ENCODE results near the gene DAPK2.
A peak's percentile ranks its signal among the peaks of the same experiment; 100 is the strongest.
"Not testable (repeated sequence)": the region's sequence is repeated elsewhere in the genome, so short reads cannot be mapped to it uniquely, and the experiment has no call there.

DAPK2 gene

GRCh38 chr15:64058279-64058678, 12.0 kb upstream of the DAPK2 start:
- no peak overlapping the region for H3K4me3 ChIP-seq (ENCODE audit: low read depth, low read length)

- H3K4me3 ChIP-seq (ENCODE audit: low read depth, low read length), result not testable (repeated sequence)
These were observed 7.4 kb upstream of the DAPK2 start for GRCh38 chr15:64053674-64054073.

GRCh38 chr15:64052925-64053491, 6.7 kb upstream of the DAPK2 start:
- H3K4me3 ChIP-seq (ENCODE audit: low read depth, low read length), result no peak overlapping the region

GRCh38 chr15:64051407-64052259, 5.3 kb upstream of the DAPK2 start:
- H3K4me3 ChIP-seq (ENCODE audit: low read depth, low read length), result no peak overlapping the region

- H3K4me3 ChIP-seq (ENCODE audit: low read depth, low read length), result no peak overlapping the region
These were observed 4.8 kb upstream of the DAPK2 start for GRCh38 chr15:64051093-64051402.

- H3K4me3 ChIP-seq (ENCODE audit: low read depth, low read length), result no peak overlapping the region
These were observed 4.2 kb upstream of the DAPK2 start for GRCh38 chr15:64050281-64051092.

GRCh38 chr15:64048781-64049460, 2.6 kb upstream of the DAPK2 start:
- no peak overlapping the region for H3K4me3 ChIP-seq (ENCODE audit: low read depth, low read length)

- H3K4me3 ChIP-seq (ENCODE audit: low read depth, low read length), result peak overlapping the region; percentile 34
These were observed 388 bp downstream of the DAPK2 start for GRCh38 chr15:64045774-64046420.

GRCh38 chr15:64045101-64045435, 1.2 kb downstream of the DAPK2 start:
- no peak overlapping the region for H3K4me3 ChIP-seq (ENCODE audit: low read depth, low read length)

- no peak overlapping the region for H3K4me3 ChIP-seq (ENCODE audit: low read depth, low read length)
These were observed 1.8 kb downstream of the DAPK2 start for GRCh38 chr15:64044300-64045100.

GRCh38 chr15:64038878-64039610, 7.2 kb downstream of the DAPK2 start:
- no peak overlapping the region for H3K4me3 ChIP-seq (ENCODE audit: low read depth, low read length)

- no peak overlapping the region for H3K4me3 ChIP-seq (ENCODE audit: low read depth, low read length)
These were observed 8.3 kb downstream of the DAPK2 start for GRCh38 chr15:64037966-64038365.

- H3K4me3 ChIP-seq (ENCODE audit: low read depth, low read length), result no peak overlapping the region
These were observed 9.2 kb downstream of the DAPK2 start for GRCh38 chr15:64037116-64037515.

GRCh38 chr15:64035525-64035924, 10.8 kb downstream of the DAPK2 start:
- H3K4me3 ChIP-seq (ENCODE audit: low read depth, low read length), result no peak overlapping the region

GRCh38 chr15:64034519-64034918, 11.8 kb downstream of the DAPK2 start:
- no peak overlapping the region for H3K4me3 ChIP-seq (ENCODE audit: low read depth, low read length)

GRCh38 chr15:64032329-64032728, 14.0 kb downstream of the DAPK2 start:
- H3K4me3 ChIP-seq (ENCODE audit: low read depth, low read length), result no peak overlapping the region

- H3K4me3 ChIP-seq (ENCODE audit: low read depth, low read length), result no peak overlapping the region
These were observed 16.2 kb downstream of the DAPK2 start for GRCh38 chr15:64030123-64030522.

GRCh38 chr15:64029633-64030032, 16.7 kb downstream of the DAPK2 start:
- H3K4me3 ChIP-seq (ENCODE audit: low read depth, low read length), result no peak overlapping the region

- no peak overlapping the region for H3K4me3 ChIP-seq (ENCODE audit: low read depth, low read length)
These were observed 17.2 kb downstream of the DAPK2 start for GRCh38 chr15:64029110-64029509.

Data from iPS-11a (cell line).